Suprapubic skin (tissue), 4 donors: ENCODE measurements around the gene PDZRN3. TPM values are rescaled to one million over a fixed set of nuclear protein-coding genes. Genes with fewer than 3 reads are reported as not detected.

Source experiments
- DNase-seq, 2 donors: peaks; one replicate each; pipeline ENCODE4 v3.0.0-alpha.2; 2019; ENCODE audit warnings: low spot score in 2 of 2
- H3K27ac ChIP-seq: fragments of 200-600 bp; sonication (generic); one replicate; pipeline ENCODE4 v1.5.1; 2019
- H3K27me3 ChIP-seq: fragments of 200-600 bp; sonication (generic); one replicate; pipeline ENCODE4 v1.5.1; 2019
- H3K36me3 ChIP-seq: fragments of 200-600 bp; sonication (generic); one replicate; pipeline ENCODE4 v1.5.1; 2019
- H3K4me1 ChIP-seq: fragments of 200-600 bp; sonication (generic); one replicate; pipeline ENCODE4 v1.5.1; 2019
- H3K4me3 ChIP-seq: fragments of 200-600 bp; sonication (generic); one replicate; pipeline ENCODE4 v1.5.1; 2019; ENCODE audit warnings: mild to moderate bottlenecking
- H3K9me3 ChIP-seq: fragments of 200-600 bp; sonication (generic); one replicate; pipeline ENCODE4 v1.5.1; 2019
- CTCF ChIP-seq, 2 donors: fragments of 200-600 bp in 1 of 2; fragments of 450-650 bp in 1 of 2; sonication (generic) in 1 of 2; IDR thresholded peaks; one replicate each; pipeline ENCODE4 v1.5.1; 2016 to 2019; ENCODE audit warnings: antibody characterized with exemption in 2 of 2, mild to moderate bottlenecking in 1 of 2, moderate library complexity in 1 of 2
- EP300 ChIP-seq: sonication (generic); formaldehyde crosslinking; IDR thresholded peaks from one replicate; pipeline ENCODE4 v1.6.1; 2017; ENCODE audit warnings: antibody characterized with exemption
- POLR2A ChIP-seq, 2 donors: fragments of 450-650 bp; IDR thresholded peaks; one replicate each; pipeline ENCODE4 v1.6.1; 2017; ENCODE audit warnings: antibody characterized with exemption in 2 of 2, mild to moderate bottlenecking in 2 of 2, moderate library complexity in 2 of 2
- POLR2AphosphoS5 ChIP-seq, 3 donors: sonication (generic); formaldehyde crosslinking; IDR thresholded peaks; one replicate each; pipeline ENCODE4 v1.6.1; 2017; ENCODE audit warnings: antibody characterized with exemption in 3 of 3
- WGBS: methylation state at CpG from one replicate; pipeline ENCODE4 v1.1.5; 2018; 5-methylcytosine and 5-hydroxymethylcytosine counted together
- total RNA-seq, 4 donors: library from RNA; depleted of rRNA; stranded (reverse); fragments of >200 nt; gene quantifications; one replicate each; pipeline ENCODE4 v1.1.0, GENCODE V29; 2016

The PDZRN3 gene
- total RNA-seq, 4 donors from 2014 or later = 9.2 to 33.3 (median 13.7) TPM

GRCh38 chr3:73350996-73351395 is 273.7 kb downstream of the PDZRN3 start:
- Histone ChIP-seq H3K4me1 (no peaks in the 10 kb centered on the region), H3K36me3 (no peaks in the 10 kb centered on the region), H3K9me3 (no peaks in the 10 kb centered on the region), H3K27me3 (no peaks in the 10 kb centered on the region), H3K27ac (no peak overlapping the region), H3K4me3 (no peak overlapping the region)
- 59% methylated on average over 6 of the region's 6 CpGs for WGBS
- no peak for DNase-seq
- TF ChIP-seq EP300 (no peak), POLR2AphosphoS5 (IDR thresholded peaks at IDR 0.05) (no peak), POLR2A (IDR thresholded peaks at IDR 0.05) (no peak), CTCF (IDR thresholded peaks at IDR 0.05) (no peak)

GRCh38 chr3:73349657-73350056 is 275.1 kb downstream of the PDZRN3 start:
- Histone ChIP-seq H3K9me3 (no peaks in the 10 kb centered on the region), H3K4me3 (no peak overlapping the region), H3K27ac (no peak overlapping the region), H3K36me3 (no peaks in the 10 kb centered on the region), H3K27me3 (no peaks in the 10 kb centered on the region), H3K4me1 (no peaks in the 10 kb centered on the region)
- WGBS = 85% methylated on average over 4 of the region's 4 CpGs
- DNase-seq = no peak
- TF ChIP-seq POLR2AphosphoS5 (IDR thresholded peaks at IDR 0.05) (no peak), CTCF (IDR thresholded peaks at IDR 0.05) (no peak), EP300 (no peak), POLR2A (IDR thresholded peaks at IDR 0.05) (no peak)

- H3K27ac ChIP-seq = no peak overlapping the region
- TF ChIP-seq EP300 (no peak), CTCF (IDR thresholded peaks at IDR 0.05) (no peak)
- WGBS = 91% methylated on average over 1 of the region's 1 CpG
- H3K4me1 ChIP-seq = no peaks in the 10 kb centered on the region
- H3K36me3 ChIP-seq = no peaks in the 10 kb centered on the region
- no peaks in the 10 kb centered on the region for H3K27me3 ChIP-seq
- no peak overlapping the region for H3K4me3 ChIP-seq
- no peak for DNase-seq
- no peaks in the 10 kb centered on the region for H3K9me3 ChIP-seq
Measured at GRCh38 chr3:73342077-73342476, 282.7 kb downstream of the PDZRN3 start.

GRCh38 chr3:73341272-73341935 is 283.3 kb downstream of the PDZRN3 start:
- WGBS = 91% methylated on average over 3 of the region's 3 CpGs
- TF ChIP-seq EP300 = no peak
- no peak for TF ChIP-seq POLR2AphosphoS5 (IDR thresholded peaks at IDR 0.05)
- no peak for TF ChIP-seq CTCF (IDR thresholded peaks at IDR 0.05)
- no peak for TF ChIP-seq POLR2A (IDR thresholded peaks at IDR 0.05)
- Histone ChIP-seq H3K4me3 (no peak overlapping the region), H3K4me1 (no peaks in the 10 kb centered on the region), H3K36me3 (no peaks in the 10 kb centered on the region), H3K27ac (no peak overlapping the region), H3K27me3 (no peaks in the 10 kb centered on the region), H3K9me3 (no peaks in the 10 kb centered on the region)
- DNase-seq = no peak

DNA sequence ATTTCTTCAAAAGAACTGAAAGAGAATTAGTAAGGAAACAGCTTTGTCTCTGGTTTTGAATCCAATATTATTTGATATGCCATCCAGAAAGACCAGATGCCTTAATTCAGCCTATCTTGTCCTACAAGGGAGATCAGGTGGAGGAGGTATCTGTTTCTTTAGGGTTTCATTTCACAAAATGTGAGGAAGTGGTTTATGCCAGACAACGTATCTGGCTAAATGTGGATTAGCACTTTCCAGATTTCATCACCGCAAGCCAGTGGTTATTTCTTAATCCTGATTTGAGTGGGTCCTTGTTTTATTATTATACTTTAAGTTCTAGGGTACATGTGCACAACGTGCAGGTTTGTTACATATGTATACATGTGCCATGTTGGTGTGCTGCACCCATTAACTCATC is 292.2 kb downstream of the PDZRN3 start:
- Histone ChIP-seq H3K4me1 (no peaks in the 10 kb centered on the region), H3K4me3 (no peak overlapping the region), H3K36me3 (no peaks in the 10 kb centered on the region), H3K9me3 (no peaks in the 10 kb centered on the region), H3K27ac (no peak overlapping the region), H3K27me3 (no peaks in the 10 kb centered on the region)
- no peak for DNase-seq
- WGBS = 77% methylated on average over 3 of the region's 3 CpGs
- no peak for TF ChIP-seq POLR2AphosphoS5 (IDR thresholded peaks at IDR 0.05)
- no peak for TF ChIP-seq CTCF (IDR thresholded peaks at IDR 0.05)
- no peak for TF ChIP-seq EP300
- TF ChIP-seq POLR2A (IDR thresholded peaks at IDR 0.05) = no peak
